Keratinocyte (primary cell): ENCODE data around the gene MRPL12.

Source experiments
- EZH2 ChIP-seq: IDR thresholded peaks from one replicate; pipeline ENCODE4 v1.6.1; 2012; ENCODE audit warnings: inconsistent platforms, mild to moderate bottlenecking, low read length, moderate library complexity
- TF ChIP-seq, protein P1 (sequence below), 3 experiments: IDR thresholded peaks in 1 of 3; conservative IDR thresholded peaks in 1 of 3; optimal IDR thresholded peaks in 1 of 3; 2 replicates in 2 of 3; 3 replicates in 1 of 3; pipeline versions ENCODE3 to v1.5.1; 2011; ENCODE audit warnings: low read length in 3 of 3, mild to moderate bottlenecking in 3 of 3, moderate library complexity in 2 of 3, control low read depth in 1 of 3, inconsistent platforms in 1 of 3; ENCODE audit not compliant: insufficient read depth in 2 of 3; ENCODE audit errors: extremely low read depth in 1 of 3

GRCh38 chr17:81676906-81677305 lies 26.3 kb upstream of the MRPL12 start:
- no peak for TF ChIP-seq EZH2
- TF ChIP-seq, protein P1, sequence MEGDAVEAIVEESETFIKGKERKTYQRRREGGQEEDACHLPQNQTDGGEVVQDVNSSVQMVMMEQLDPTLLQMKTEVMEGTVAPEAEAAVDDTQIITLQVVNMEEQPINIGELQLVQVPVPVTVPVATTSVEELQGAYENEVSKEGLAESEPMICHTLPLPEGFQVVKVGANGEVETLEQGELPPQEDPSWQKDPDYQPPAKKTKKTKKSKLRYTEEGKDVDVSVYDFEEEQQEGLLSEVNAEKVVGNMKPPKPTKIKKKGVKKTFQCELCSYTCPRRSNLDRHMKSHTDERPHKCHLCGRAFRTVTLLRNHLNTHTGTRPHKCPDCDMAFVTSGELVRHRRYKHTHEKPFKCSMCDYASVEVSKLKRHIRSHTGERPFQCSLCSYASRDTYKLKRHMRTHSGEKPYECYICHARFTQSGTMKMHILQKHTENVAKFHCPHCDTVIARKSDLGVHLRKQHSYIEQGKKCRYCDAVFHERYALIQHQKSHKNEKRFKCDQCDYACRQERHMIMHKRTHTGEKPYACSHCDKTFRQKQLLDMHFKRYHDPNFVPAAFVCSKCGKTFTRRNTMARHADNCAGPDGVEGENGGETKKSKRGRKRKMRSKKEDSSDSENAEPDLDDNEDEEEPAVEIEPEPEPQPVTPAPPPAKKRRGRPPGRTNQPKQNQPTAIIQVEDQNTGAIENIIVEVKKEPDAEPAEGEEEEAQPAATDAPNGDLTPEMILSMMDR (optimal IDR thresholded peaks at IDR 0.05 in 1 of 3, IDR thresholded peaks at IDR 0.05 in 1 of 3, conservative IDR thresholded peaks at IDR 0.05 in 1 of 3; ENCODE audit: extremely low read depth in 1 of 3, insufficient read depth in 2 of 3, low read length in 3 of 3): no peak
